Subcutaneous adipose tissue (tissue), 4 donors: ENCODE measurements around the gene PIP4K2C. TPM values are rescaled to one million over a fixed set of nuclear protein-coding genes. Genes with fewer than 3 reads are reported as not detected.

Source experiments
- total RNA-seq, 4 donors: library from RNA; depleted of rRNA; stranded (reverse); fragments of >200 nt; gene quantifications; one replicate each; pipeline ENCODE4 v1.1.0, GENCODE V29; 2016
- TF ChIP-seq, protein P1 (sequence below): fragments of 450-650 bp; IDR thresholded peaks from one replicate; pipeline ENCODE4 v1.5.1; 2016; ENCODE audit warnings: low read depth, mild to moderate bottlenecking, control low read depth, antibody characterized with exemption, moderate library complexity

The PIP4K2C gene
- 10 to 100 TPM; 10.7 to 13.2 (median 11.9) TPM for total RNA-seq

- TF ChIP-seq, protein P1, sequence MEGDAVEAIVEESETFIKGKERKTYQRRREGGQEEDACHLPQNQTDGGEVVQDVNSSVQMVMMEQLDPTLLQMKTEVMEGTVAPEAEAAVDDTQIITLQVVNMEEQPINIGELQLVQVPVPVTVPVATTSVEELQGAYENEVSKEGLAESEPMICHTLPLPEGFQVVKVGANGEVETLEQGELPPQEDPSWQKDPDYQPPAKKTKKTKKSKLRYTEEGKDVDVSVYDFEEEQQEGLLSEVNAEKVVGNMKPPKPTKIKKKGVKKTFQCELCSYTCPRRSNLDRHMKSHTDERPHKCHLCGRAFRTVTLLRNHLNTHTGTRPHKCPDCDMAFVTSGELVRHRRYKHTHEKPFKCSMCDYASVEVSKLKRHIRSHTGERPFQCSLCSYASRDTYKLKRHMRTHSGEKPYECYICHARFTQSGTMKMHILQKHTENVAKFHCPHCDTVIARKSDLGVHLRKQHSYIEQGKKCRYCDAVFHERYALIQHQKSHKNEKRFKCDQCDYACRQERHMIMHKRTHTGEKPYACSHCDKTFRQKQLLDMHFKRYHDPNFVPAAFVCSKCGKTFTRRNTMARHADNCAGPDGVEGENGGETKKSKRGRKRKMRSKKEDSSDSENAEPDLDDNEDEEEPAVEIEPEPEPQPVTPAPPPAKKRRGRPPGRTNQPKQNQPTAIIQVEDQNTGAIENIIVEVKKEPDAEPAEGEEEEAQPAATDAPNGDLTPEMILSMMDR, result no peak
These were observed at the start of gene PIP4K2C for GRCh38 chr12:57590864-57591781. PIP4K2C (plus strand) TSS chr12:57591192; CDS start chr12:57591290, 98 bp downstream.

GRCh38 chr12:57541717-57542116 is 49.3 kb upstream of the PIP4K2C start:
- TF ChIP-seq, protein P1, result no peak

GRCh38 chr12:57543581-57543980 is 47.4 kb upstream of the PIP4K2C start:
- TF ChIP-seq, protein P1, result no peak

GRCh38 chr12:57545809-57546437 is 45.1 kb upstream of the PIP4K2C start:
- TF ChIP-seq, protein P1, result no peak

- TF ChIP-seq, protein P1, result no peak
These were observed 44.3 kb upstream of the PIP4K2C start, which contains the start of gene DCTN2 for GRCh38 chr12:57546438-57547287. DCTN2 (minus strand) TSS chr12:57547192; CDS start chr12:57547063, 129 bp downstream.

DNA sequence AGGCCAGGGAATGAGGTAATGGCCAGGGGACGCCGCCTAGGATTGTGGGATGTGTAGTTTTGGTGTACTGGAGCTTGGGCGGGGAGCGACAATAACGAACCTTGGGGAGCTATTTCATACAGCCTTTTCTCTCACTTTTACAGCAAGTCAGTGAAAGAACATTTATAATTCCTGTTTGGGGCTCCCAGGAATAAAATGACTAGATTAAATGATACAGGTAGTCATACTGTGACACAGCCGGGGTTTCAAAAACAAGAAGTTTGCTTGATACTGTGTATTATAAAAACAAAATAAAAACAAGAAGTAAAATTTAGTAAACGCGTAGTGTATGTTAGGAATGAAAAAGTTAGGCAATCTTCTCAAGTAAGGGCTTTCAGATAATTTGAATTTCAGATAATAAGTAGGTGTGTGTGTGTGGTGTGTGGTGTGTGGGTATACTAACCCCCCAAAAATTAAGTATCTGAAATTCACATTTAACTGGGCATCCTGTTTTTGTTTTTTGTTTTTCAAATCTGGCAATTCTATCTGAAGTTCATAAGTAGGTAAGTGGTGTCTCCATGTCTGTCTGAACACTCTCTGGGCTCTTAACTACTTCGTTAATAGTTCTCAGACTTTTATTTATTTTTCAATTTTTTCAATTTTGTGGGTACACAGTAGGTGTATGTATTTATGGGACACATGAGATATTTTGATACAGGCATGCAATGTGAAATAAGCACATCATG is 43.5 kb upstream of the PIP4K2C start:
- TF ChIP-seq, protein P1, result no peak
